MCF 10A (cell line): ENCODE results near the gene UACA. TPM values are rescaled to one million over a fixed set of nuclear protein-coding genes. Genes with fewer than 3 reads are reported as not detected.
A peak's percentile ranks its signal among the peaks of the same experiment; 100 is the strongest.

Source experiments
- BruUV-seq: library from RNA; stranded (reverse); fragments of 400-500 nt; replicated peaks from 2 replicates; lab custom pipeline; 2021; lab: Mats Ljungman, UMichigan
- CTCF ChIA-PET: fragments of 300-600 bp; sonication (Branson Sonifier 250); formaldehyde crosslinking; extraction: SDS; loops from one replicate; lab custom pipeline; 2021; ENCODE audit warnings: antibody characterized with exemption, inconsistent platforms; lab: Yijun Ruan, JAX
- POLR2A ChIA-PET: fragments of 300-600, 350-650 bp; sonication (Branson Sonifier 250); formaldehyde crosslinking; extraction: SDS; loops from one replicate; lab custom pipeline; 2020; ENCODE audit warnings: antibody characterized with exemption, inconsistent platforms; lab: Yijun Ruan, JAX
- DNase-seq: peaks from one replicate; pipeline ENCODE4 v3.0.0-alpha.2; 2018; ENCODE audit not compliant: unreplicated experiment
- H3K27ac Mint-ChIP-seq: one replicate; pipeline ENCODE4 v1.8.0; 2022; ENCODE audit warnings: mild to moderate bottlenecking, low read depth, mixed read lengths; ENCODE audit not compliant: unreplicated experiment
- H3K27me3 Mint-ChIP-seq: one replicate; pipeline ENCODE4 v1.8.0; 2022; ENCODE audit warnings: mixed read lengths; ENCODE audit not compliant: insufficient read depth, unreplicated experiment
- H3K36me3 Mint-ChIP-seq: one replicate; pipeline ENCODE4 v1.8.0; 2022; ENCODE audit warnings: mild to moderate bottlenecking, moderate library complexity, mixed read lengths; ENCODE audit not compliant: insufficient read depth, unreplicated experiment
- H3K4me1 Mint-ChIP-seq: one replicate; pipeline ENCODE4 v1.8.0; 2022; ENCODE audit warnings: mixed read lengths; ENCODE audit not compliant: insufficient read depth, unreplicated experiment
- H3K4me3 Mint-ChIP-seq: one replicate; pipeline ENCODE4 v1.8.0; 2022; ENCODE audit warnings: mild to moderate bottlenecking, moderate library complexity, mixed read lengths; ENCODE audit not compliant: unreplicated experiment
- H3K9me3 Mint-ChIP-seq: one replicate; pipeline ENCODE4 v1.8.0; 2022; ENCODE audit warnings: mixed read lengths; ENCODE audit not compliant: unreplicated experiment
- intact Hi-C: fragments of 100-400 bp; cut with micrococcal nuclease; formaldehyde crosslinking; loops from 2 replicates; pipeline ENCODE4 v1.14.1; 2022
- total RNA-seq: library from RNA; stranded (reverse); gene quantifications from 2 replicates; pipeline ENCODE4 v1.2.3, GENCODE V29; 2022
- TF ChIP-seq, protein P1 (sequence below): fragments of 200-600 bp; IDR thresholded peaks from one replicate; pipeline ENCODE4 v1.8.0; 2022; ENCODE audit warnings: antibody characterized with exemption, mild to moderate bottlenecking; ENCODE audit not compliant: unreplicated experiment

Gene UACA
- total RNA-seq, 1 experiment from 2014 or later, result 37.0 TPM

DNA sequence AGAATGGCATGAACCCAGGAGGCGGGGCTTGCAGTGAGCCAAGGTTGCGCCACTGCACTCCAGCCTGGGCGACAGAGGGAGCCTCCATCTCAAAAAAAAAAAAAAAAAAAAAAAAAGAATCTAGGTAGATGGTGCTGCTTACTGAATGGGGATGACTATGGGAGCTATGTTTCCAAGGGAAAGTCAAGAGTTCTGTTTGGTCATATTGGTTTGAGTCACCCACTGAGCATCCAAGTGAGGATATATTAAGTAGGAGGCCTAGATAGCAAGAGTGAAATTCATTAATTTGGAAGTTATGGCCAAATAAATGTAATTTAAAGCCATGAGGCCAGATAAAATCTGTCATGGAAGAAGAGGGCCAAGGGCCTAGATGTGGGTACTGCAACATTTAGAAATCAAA is 9.0 kb upstream of the UACA start:
- Mint-ChIP-seq H3K4me3 (no peak overlapping the region), H3K4me1 (peaks cover 22% of the 10 kb centered on the region)
- intact Hi-C loops, result no loop called here

DNA sequence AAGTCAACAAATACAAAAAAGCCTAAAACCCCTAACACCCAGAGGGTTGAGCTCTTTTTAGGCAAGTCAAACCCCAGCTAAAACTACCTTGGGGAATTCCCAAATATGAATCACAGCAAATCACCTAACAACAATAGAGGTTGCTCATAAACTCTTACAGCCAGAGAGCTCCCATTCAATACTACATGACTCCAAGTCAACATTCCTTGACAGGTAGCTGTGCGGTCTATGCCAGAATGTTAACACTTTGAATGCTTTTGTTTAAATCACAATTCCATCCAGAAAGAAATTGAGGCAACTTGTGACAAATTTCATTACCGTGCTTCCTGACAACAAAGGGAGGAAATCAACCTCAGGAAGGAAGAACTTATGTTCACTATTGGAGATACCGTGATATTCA is 7.5 kb upstream of the UACA start:
- H3K27ac Mint-ChIP-seq, result peak overlapping the region; percentile 49

More for the DNA sequence above, 9.0 kb upstream of the UACA start:
- H3K27ac Mint-ChIP-seq, result no peak overlapping the region
- H3K9me3 Mint-ChIP-seq, result no peaks in the 10 kb centered on the region
- TF ChIP-seq, protein P1, sequence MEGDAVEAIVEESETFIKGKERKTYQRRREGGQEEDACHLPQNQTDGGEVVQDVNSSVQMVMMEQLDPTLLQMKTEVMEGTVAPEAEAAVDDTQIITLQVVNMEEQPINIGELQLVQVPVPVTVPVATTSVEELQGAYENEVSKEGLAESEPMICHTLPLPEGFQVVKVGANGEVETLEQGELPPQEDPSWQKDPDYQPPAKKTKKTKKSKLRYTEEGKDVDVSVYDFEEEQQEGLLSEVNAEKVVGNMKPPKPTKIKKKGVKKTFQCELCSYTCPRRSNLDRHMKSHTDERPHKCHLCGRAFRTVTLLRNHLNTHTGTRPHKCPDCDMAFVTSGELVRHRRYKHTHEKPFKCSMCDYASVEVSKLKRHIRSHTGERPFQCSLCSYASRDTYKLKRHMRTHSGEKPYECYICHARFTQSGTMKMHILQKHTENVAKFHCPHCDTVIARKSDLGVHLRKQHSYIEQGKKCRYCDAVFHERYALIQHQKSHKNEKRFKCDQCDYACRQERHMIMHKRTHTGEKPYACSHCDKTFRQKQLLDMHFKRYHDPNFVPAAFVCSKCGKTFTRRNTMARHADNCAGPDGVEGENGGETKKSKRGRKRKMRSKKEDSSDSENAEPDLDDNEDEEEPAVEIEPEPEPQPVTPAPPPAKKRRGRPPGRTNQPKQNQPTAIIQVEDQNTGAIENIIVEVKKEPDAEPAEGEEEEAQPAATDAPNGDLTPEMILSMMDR, result no peak
- H3K36me3 Mint-ChIP-seq, result no peaks in the 10 kb centered on the region
- DNase-seq, result no peak
- CTCF ChIA-PET, result no interaction called here
- BruUV-seq, result no TSS peak
- H3K27me3 Mint-ChIP-seq, result no peaks in the 10 kb centered on the region
- POLR2A ChIA-PET, result interaction anchor here (1.0 kb wide), 1 partner anchor 11 kb away, joined by 3 read pairs; no protein-coding TSS in a partner anchor

DNA sequence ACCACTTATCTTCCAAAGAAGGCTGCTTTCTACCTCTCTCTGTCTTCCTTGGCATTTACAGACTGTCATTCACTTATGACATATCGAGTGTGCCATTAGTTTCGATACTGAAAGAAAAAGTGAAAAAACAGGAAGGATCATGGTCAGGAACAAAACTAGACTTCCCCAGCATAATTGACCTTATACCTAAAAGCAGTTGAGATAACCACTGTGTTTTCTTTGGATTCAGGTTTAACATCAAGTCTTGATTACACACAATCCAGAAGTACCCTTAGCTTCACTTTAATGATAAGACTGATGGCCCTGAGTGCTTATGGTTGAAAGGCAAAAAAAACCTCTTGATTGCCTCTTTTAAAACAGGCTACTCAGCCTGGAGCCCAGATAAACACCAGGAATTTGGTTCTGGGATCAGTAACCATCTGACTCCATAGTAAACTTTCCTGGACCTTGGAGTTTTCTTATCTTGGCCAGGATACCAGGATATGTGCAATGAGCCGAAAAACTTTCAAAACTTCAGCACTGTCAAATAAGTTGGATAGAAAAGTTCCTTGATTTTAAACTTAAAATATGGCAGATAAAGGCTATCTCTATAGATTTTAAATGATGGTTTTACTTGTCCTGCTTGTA is 5.0 kb upstream of the UACA start:
- CTCF ChIA-PET, result interaction anchor here (0.6 to 2.5 kb wide), 3 partner anchors 44 to 127 kb away, joined by 3 to 13 read pairs (median 4); no protein-coding TSS in a partner anchor
- no peaks in the 10 kb centered on the region for H3K36me3 Mint-ChIP-seq
- no TSS peak for BruUV-seq
- no peaks in the 10 kb centered on the region for H3K9me3 Mint-ChIP-seq
- no peak for DNase-seq
- TF ChIP-seq, protein P1, result no peak
- H3K27ac Mint-ChIP-seq, result no peak overlapping the region
- intact Hi-C loops, result no loop called here
- H3K4me3 Mint-ChIP-seq, result no peak overlapping the region
- H3K4me1 Mint-ChIP-seq, result peaks cover 28% of the 10 kb centered on the region
- H3K27me3 Mint-ChIP-seq, result no peaks in the 10 kb centered on the region
- POLR2A ChIA-PET, result interaction anchor here (1.0 to 1.3 kb wide), 2 partner anchors 8 to 31 kb away, joined by 3 to 4 read pairs; no protein-coding TSS in a partner anchor

More for the DNA sequence above, 7.5 kb upstream of the UACA start:
- Mint-ChIP-seq H3K36me3 (no peaks in the 10 kb centered on the region), H3K4me1 (peaks cover 14% of the 10 kb centered on the region), H3K9me3 (no peaks in the 10 kb centered on the region), H3K27me3 (no peaks in the 10 kb centered on the region), H3K4me3 (no peak overlapping the region)
- CTCF ChIA-PET, result interaction anchor here (0.9 to 1.0 kb wide), 2 partner anchors 41 to 42 kb away, joined by 3 read pairs; no protein-coding TSS in a partner anchor
- BruUV-seq, result no TSS peak
- peak; percentile 44 for DNase-seq
- intact Hi-C loops, result no loop called here
- POLR2A ChIA-PET, result interaction anchor here (0.6 to 1.2 kb wide), 5 partner anchors 9 to 1160 kb away, joined by 3 to 8 read pairs (median 3); no protein-coding TSS in a partner anchor
- TF ChIP-seq, protein P1, result no peak

DNA sequence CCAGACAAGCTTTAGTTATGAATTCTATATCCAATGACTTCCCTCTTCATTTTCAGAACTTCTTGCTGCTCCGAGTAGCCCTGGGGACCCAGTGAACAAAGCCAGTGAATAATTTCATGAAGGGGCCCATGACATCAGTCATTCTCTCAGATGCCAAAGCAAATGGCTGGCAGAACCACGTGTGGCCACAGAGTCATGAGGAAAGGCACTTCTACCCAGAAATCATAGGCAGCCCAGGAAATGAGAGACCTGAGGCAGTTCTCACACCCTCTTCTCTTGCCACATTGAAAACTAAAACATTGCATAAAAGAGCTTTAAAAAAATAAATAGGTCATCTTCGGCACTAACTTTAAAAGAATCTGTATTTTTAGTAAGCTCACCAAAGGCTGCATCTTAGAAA is 4.3 kb upstream of the UACA start:
- BruUV-seq, result no TSS peak
- no peaks in the 10 kb centered on the region for H3K27me3 Mint-ChIP-seq
- POLR2A ChIA-PET, result interaction anchor here (1.0 to 1.3 kb wide), 3 partner anchors 8 to 32 kb away, joined by 3 to 4 read pairs (median 3); no protein-coding TSS in a partner anchor
- H3K4me3 Mint-ChIP-seq, result no peak overlapping the region
- intact Hi-C loops, result no loop called here
- no peaks in the 10 kb centered on the region for H3K9me3 Mint-ChIP-seq
- peaks cover 28% of the 10 kb centered on the region for H3K4me1 Mint-ChIP-seq
- no peaks in the 10 kb centered on the region for H3K36me3 Mint-ChIP-seq
- no peak for DNase-seq
- no peak overlapping the region for H3K27ac Mint-ChIP-seq
- TF ChIP-seq, protein P1, result no peak
- CTCF ChIA-PET, result interaction anchor here (0.6 to 2.5 kb wide), 4 partner anchors 45 to 205 kb away, joined by 3 to 13 read pairs (median 4); no protein-coding TSS in a partner anchor
